Natural killer cell (primary cell): ENCODE measurements around the gene IPPK. TPM values are rescaled to one million over a fixed set of nuclear protein-coding genes. Genes with fewer than 3 reads are reported as not detected.

ENCODE experiments used
- ATAC-seq, 3 donors: fragments of 150-1000 bp in 2 of 3; fragments of 200-7000 bp in 1 of 3; cut with Tn5 transposase; 1 replicate in 1 of 3; 2 replicates in 2 of 3; pipeline ENCODE4 v1.10.0; 2021; ENCODE audit warnings: mild to moderate bottlenecking in 2 of 3, moderate library complexity in 2 of 3
- DNase-seq, 2 donors: peaks; one replicate each; pipeline versions ENCODE4 v3.0.0 to v3.0.0-alpha.2; 2013 to 2021; ENCODE audit warnings: mixed read lengths in 1 of 2
- H3K27ac ChIP-seq: one replicate; pipeline ENCODE4 v1.5.1; 2013; ENCODE audit warnings: mild to moderate bottlenecking, low read length
- H3K27me3 ChIP-seq: one replicate; pipeline ENCODE4 v1.6.1; 2013; ENCODE audit warnings: low read length; ENCODE audit not compliant: control insufficient read depth, insufficient read depth
- H3K36me3 ChIP-seq: one replicate; pipeline ENCODE4 v1.6.1; 2013; ENCODE audit warnings: low read length; ENCODE audit not compliant: control insufficient read depth, insufficient read depth
- H3K4me1 ChIP-seq: one replicate; pipeline ENCODE4 v1.6.1; 2013; ENCODE audit warnings: low read length; ENCODE audit not compliant: control insufficient read depth, insufficient read depth
- H3K4me3 ChIP-seq: one replicate; pipeline ENCODE4 v1.5.1; 2013; ENCODE audit warnings: low read length
- H3K9me3 ChIP-seq: one replicate; pipeline ENCODE4 v1.6.1; 2013; ENCODE audit warnings: low read length; ENCODE audit not compliant: control insufficient read depth, insufficient read depth
- H3K27ac Mint-ChIP-seq, 2 donors: one replicate each; pipeline ENCODE4 v1.8.0; 2022; ENCODE audit warnings: mild to moderate bottlenecking in 2 of 2, mixed read lengths in 2 of 2, moderate library complexity in 1 of 2
- H3K27me3 Mint-ChIP-seq, 2 donors: one replicate each; pipeline ENCODE4 v1.8.0; 2022; ENCODE audit warnings: low read depth in 2 of 2, mixed read lengths in 2 of 2
- H3K36me3 Mint-ChIP-seq: one replicate; pipeline ENCODE4 v1.8.0; 2022; ENCODE audit warnings: mixed read lengths
- H3K4me1 Mint-ChIP-seq, 2 donors: one replicate each; pipeline ENCODE4 v1.8.0; 2022; ENCODE audit warnings: mixed read lengths in 2 of 2
- H3K4me3 Mint-ChIP-seq: one replicate; pipeline ENCODE4 v1.8.0; 2022; ENCODE audit warnings: mild to moderate bottlenecking, moderate library complexity, mixed read lengths
- H3K9me3 Mint-ChIP-seq, 2 donors: one replicate each; pipeline ENCODE4 v1.8.0; 2022; ENCODE audit warnings: mixed read lengths in 2 of 2
- WGBS: methylation state at CpG from one replicate; pipeline ENCODE4 v1.1.7; 2013; ENCODE audit warnings: missing lambda C conversion rate; ENCODE audit not compliant: insufficient coverage; 5-methylcytosine and 5-hydroxymethylcytosine counted together
- intact Hi-C: fragments of 100-400 bp; cut with micrococcal nuclease; formaldehyde crosslinking; loops from one replicate; pipeline ENCODE4 v1.14.2; 2022
- total RNA-seq, 4 donors: library from RNA; stranded (reverse); fragments of 120-200 nt in 1 of 4; gene quantifications; one replicate each; pipeline versions ENCODE4 v1.2.3 to v1.2.4, GENCODE V29; 2013 to 2022
- TF ChIP-seq, protein P1 (sequence below): fragments of 200-600 bp; IDR thresholded peaks from one replicate; pipeline ENCODE4 v1.8.0; 2022; ENCODE audit warnings: antibody characterized with exemption

Gene IPPK
- total RNA-seq, 3 donors from 2014 or later (not counting 1 experiment from before 2014, with no cell fraction given) = 4.9 to 9.2 (median 6.7) TPM

DNA sequence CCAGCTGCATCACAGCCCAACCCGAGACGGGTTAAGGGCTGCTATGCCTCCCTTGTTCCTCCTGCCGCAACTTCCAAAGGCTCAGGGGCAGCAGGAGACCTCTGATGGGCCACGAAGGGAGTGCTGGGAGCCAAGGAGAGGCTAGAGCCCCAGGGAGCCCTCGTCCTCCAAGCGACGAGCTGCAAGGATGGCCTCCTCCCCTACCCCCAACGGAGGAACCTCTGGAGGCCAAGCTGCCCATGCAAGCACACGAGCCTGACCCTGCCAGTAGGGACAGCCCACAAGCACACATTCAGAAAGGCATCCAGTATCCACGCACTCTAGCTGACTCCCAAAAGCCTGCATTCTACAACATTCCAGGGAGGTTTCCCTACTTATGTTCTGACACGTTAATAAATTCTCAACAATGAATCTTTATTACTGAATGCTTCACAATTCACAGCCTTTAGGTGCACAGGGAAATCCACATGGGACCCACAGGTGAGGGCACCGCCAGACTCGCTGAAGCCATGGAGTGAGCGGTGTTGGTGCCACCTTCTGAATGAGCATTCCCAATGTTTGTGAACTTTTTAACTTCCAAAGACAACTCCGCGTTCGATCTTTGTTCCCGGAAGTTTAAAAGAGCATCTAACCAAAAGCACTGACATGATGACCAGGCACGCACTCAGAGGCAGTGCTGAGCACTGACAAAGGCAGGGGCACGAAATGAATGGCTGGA is 28.7 kb downstream of the IPPK start:
- Mint-ChIP-seq H3K4me1 (peaks cover 0 to 3% of the 10 kb centered on the region in 2 donors), H3K4me3 (no peak overlapping the region), H3K27ac (peak overlapping the region in 1 of 2 donors; percentile 61), H3K9me3 (peaks cover 0 to 4% of the 10 kb centered on the region in 2 donors), H3K27me3 (no peaks in the 10 kb centered on the region), H3K36me3 (peaks cover 24% of the 10 kb centered on the region)
- Histone ChIP-seq H3K27ac (no peak overlapping the region), H3K27me3 (no peaks in the 10 kb centered on the region), H3K36me3 (peaks cover 71% of the 10 kb centered on the region), H3K4me1 (no peaks in the 10 kb centered on the region), H3K4me3 (no peak overlapping the region), H3K9me3 (no peaks in the 10 kb centered on the region)
- intact Hi-C loops = no loop called here
- ATAC-seq (no peak), DNase-seq (no peak)
- TF ChIP-seq, protein P1, sequence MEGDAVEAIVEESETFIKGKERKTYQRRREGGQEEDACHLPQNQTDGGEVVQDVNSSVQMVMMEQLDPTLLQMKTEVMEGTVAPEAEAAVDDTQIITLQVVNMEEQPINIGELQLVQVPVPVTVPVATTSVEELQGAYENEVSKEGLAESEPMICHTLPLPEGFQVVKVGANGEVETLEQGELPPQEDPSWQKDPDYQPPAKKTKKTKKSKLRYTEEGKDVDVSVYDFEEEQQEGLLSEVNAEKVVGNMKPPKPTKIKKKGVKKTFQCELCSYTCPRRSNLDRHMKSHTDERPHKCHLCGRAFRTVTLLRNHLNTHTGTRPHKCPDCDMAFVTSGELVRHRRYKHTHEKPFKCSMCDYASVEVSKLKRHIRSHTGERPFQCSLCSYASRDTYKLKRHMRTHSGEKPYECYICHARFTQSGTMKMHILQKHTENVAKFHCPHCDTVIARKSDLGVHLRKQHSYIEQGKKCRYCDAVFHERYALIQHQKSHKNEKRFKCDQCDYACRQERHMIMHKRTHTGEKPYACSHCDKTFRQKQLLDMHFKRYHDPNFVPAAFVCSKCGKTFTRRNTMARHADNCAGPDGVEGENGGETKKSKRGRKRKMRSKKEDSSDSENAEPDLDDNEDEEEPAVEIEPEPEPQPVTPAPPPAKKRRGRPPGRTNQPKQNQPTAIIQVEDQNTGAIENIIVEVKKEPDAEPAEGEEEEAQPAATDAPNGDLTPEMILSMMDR = no peak
- 98% methylated on average over 20 of the region's 20 CpGs for WGBS

DNA sequence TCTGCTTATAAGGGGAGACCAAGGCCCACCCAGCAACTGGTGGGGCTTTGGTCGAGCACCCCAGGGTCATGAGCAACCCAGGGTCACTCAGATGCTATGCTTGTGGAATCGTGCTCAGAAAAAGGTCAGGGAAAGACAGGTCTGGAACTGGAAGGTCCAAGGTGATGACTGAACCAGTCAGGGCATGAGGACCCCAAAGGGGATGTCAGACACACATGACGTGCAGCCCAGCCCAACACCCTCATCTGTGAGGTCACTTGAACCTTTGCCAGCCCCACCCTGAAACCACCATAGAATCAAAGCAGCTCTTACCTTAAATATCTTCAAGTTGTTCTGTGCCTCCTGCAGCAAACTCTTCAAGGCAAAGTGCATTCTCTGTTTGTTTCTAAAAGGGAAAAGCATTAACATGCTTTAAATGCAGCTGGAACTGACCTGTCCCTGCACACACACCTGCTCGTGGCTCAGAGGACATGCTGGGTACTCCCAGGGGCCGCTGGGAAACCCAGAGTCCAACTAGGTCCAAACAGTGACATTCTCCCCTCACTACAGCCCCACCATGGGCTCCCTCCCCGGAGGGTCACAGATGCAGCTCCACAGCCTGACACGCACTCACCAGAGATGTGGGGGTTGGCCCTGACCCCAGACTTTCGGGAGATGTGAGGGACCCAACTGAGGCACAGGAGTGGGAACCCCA is 29.4 kb downstream of the IPPK start:
- intact Hi-C loops = no loop called here
- no peak for ATAC-seq
- H3K36me3 ChIP-seq = peaks cover 69% of the 10 kb centered on the region
- peaks cover 0 to 3% of the 10 kb centered on the region in 2 donors for H3K4me1 Mint-ChIP-seq
- no peak overlapping the region for H3K27ac Mint-ChIP-seq
- TF ChIP-seq, protein P1 = no peak
- no peaks in the 10 kb centered on the region for H3K4me1 ChIP-seq
- no peak overlapping the region for H3K4me3 ChIP-seq
- no peak overlapping the region for H3K27ac ChIP-seq
- peaks cover 17% of the 10 kb centered on the region for H3K36me3 Mint-ChIP-seq
- H3K9me3 ChIP-seq = no peaks in the 10 kb centered on the region
- DNase-seq = no peak
- H3K4me3 Mint-ChIP-seq = no peak overlapping the region
- H3K27me3 ChIP-seq = no peaks in the 10 kb centered on the region
- WGBS = 96% methylated on average over 8 of the region's 8 CpGs
- H3K9me3 Mint-ChIP-seq = peaks cover 0 to 1% of the 10 kb centered on the region in 2 donors
- no peaks in the 10 kb centered on the region for H3K27me3 Mint-ChIP-seq

DNA sequence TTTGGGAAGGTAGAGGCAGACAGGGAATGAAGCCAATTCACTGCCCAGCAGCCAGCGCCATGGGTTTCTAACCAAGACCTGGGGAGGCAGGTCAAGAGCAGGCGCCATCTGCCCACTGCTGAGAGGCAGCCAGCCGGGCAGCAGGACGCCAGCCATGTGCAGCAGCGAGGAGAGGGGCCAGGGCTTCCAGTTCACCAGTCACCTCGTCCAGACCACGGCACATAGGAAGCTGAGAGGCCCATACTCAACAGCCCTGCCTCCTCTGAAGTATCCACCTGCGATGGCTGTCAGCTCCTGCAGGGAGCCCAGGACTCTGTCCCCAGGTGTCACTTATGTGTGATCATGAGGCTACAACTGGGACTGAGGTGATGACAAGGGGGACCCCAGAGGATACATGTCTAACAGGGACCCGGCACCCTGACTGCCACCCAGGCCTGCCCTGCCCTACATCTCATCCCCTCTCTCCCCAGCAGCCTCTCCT is 30.1 kb downstream of the IPPK start:
- intact Hi-C loops = no loop called here
- Mint-ChIP-seq H3K4me3 (no peak overlapping the region), H3K36me3 (peaks cover 11% of the 10 kb centered on the region), H3K9me3 (no peaks in the 10 kb centered on the region), H3K27me3 (no peaks in the 10 kb centered on the region), H3K27ac (no peak overlapping the region), H3K4me1 (peaks cover 0 to 3% of the 10 kb centered on the region in 2 donors)
- DNase-seq (no peak), ATAC-seq (no peak)
- H3K9me3 ChIP-seq = no peaks in the 10 kb centered on the region
- H3K36me3 ChIP-seq = peaks cover 72% of the 10 kb centered on the region
- TF ChIP-seq, protein P1 = no peak
- no peaks in the 10 kb centered on the region for H3K27me3 ChIP-seq
- H3K4me1 ChIP-seq = no peaks in the 10 kb centered on the region
- H3K4me3 ChIP-seq = no peak overlapping the region
- H3K27ac ChIP-seq = no peak overlapping the region
- WGBS = 97% methylated on average over 9 of the region's 9 CpGs
